HG02642 (cell line): ENCODE measurements around the gene COL24A1.
"Not testable (repeated sequence)": the region's sequence is repeated elsewhere in the genome, so short reads cannot be mapped to it uniquely, and the experiment has no call there.

Experiments
- ATAC-seq: cut with Tn5 transposase; IDR thresholded peaks from one replicate; pipeline ENCODE4 v1.9.1; 2021; ENCODE audit warnings: mild to moderate bottlenecking; ENCODE audit not compliant: unreplicated experiment, poor library complexity

COL24A1 gene

DNA sequence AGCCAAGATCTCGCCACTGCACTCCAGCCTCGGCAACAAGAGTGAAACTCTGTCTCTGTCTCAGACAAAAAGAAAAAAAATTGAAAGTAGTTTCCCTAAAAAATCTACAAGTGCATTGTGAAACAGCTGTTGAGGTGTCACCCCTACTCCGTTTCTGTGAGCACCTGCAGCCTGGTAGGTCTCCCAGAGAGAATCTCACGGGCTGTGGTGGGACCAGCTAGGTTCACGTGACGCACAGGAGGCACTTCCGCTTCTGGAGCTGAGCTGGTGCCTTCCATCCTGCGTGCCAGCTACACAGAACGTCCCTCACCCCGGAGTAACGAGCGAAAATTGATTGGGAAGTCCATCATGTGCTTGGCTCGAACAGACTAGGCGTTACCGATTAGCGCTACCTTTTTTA lies 66.8 kb downstream of the COL24A1 start:
- no peak for ATAC-seq

DNA sequence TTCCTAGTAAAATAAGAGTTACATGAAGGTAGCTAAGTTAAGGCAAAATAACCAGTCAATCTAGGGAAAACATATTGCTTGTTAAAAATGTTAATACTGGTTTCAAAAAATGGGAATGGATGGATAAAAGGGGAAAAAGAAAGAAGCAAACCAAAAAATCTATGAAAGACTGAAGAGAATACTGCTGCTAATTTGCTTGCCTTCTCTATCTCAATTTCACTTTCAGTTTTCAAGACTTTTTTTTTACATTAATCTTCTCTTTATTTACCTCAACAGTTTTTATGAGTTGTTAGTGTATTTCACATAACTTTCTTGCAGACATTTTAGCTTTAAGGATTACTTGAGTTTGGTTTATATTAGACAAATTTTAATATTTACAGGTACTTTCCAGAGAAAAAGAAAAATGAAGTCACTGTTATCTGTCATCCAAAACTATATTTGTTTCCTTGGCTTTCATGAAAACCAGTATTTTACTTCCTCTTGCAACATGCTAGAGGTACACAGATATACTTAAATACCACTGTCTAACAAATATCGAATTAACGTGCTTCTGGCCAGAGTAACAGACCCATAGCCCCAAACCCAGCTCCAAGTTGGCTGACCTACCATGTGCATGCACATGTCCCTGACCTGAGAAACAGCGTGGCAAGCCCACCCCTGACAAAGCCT lies 70.7 kb downstream of the COL24A1 start:
- ATAC-seq: no peak

DNA sequence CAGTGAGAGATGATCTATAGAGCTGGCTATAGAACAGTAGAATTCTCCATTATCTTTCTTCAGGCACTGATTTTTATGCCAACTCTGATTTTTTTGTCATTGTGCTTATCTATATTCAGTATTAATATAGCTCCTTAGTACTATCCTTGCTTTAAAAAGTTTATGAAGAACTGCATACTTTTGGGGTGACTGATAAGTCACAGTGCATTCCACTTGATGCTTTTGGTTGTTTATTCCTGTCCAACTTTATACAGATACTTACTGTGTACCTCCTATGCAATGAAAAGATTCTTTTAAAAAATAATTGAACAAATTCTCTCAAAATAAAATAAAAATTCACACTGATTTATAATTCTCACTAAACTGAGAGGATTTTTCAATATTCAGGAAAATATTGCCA lies 71.6 kb downstream of the COL24A1 start:
- no peak for ATAC-seq

DNA sequence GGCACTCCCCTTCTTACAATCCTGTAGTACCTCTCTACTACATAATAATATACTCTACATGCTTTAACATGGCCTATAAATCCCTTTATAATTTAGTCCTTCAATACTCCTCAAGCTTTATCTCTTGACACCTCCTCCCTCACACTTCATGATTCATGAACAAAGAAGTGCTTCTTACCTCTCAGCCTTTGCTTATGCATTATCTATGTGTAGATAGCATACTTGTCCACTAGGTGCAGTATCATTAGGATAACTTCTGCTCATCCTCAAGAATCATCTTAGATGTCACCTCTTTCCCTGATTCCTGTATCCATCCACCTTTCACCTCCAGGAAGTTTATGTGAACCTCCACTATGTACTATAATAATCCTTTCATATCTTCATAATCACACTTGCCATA lies 74.4 kb downstream of the COL24A1 start:
- ATAC-seq: no peak

DNA sequence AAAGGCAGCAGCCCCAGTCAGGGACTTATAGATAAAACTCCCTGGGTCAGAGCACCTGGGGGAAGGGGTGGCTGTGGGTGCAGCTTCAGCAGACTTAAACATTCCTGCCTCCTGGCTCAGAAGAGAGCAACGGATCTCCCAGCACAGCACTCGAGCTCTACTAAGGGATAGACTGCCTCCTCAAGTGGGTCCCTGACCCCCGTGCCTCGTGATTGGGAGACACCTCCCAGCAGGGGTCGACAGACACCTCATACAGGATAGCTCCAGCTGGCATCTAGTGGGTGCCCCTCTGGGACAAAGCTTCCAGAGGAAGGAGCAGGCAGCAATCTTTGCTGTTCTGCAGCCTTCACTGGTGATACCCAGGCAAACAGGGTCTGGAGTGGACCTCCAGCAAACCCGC lies 84.1 kb downstream of the COL24A1 start:
- not testable (repeated sequence) for ATAC-seq

DNA sequence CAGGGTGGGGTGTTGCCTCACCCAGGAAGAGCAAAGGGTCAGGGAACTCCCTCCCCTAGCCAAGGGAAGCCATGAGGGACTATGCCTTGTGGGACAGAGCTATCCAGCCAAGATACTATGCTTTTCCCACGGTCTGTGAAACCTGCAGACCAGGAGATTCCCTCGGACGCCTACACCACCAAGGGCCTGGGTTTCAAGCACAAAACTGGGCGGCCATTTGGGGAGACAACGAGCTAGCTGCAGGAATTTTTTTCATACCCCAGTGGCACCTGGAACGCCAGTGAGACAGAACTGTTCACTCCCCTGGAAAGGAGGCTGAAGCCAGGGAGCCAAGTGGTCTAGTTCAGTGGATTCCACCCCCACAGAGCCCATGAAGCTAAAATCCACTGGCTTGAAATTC lies 84.7 kb downstream of the COL24A1 start:
- ATAC-seq: not testable (repeated sequence)

DNA sequence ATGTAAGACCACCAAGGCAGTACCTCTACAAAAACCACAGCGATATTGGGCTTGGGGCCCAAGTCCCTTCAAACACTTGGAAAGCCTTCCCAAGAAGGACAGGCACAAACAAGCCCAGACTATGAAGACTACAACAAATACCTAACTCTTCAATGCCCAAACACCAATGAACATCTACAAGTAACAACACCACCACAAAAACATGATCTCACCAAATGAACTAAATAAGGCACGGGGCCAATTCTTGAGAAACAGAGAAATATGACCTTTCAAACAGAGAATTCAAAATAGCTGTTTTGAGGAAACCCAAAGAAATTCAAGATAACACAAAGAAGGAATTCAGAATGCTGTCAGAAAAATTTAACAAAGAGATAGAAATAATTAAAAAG lies 86.8 kb downstream of the COL24A1 start:
- ATAC-seq: no peak

DNA sequence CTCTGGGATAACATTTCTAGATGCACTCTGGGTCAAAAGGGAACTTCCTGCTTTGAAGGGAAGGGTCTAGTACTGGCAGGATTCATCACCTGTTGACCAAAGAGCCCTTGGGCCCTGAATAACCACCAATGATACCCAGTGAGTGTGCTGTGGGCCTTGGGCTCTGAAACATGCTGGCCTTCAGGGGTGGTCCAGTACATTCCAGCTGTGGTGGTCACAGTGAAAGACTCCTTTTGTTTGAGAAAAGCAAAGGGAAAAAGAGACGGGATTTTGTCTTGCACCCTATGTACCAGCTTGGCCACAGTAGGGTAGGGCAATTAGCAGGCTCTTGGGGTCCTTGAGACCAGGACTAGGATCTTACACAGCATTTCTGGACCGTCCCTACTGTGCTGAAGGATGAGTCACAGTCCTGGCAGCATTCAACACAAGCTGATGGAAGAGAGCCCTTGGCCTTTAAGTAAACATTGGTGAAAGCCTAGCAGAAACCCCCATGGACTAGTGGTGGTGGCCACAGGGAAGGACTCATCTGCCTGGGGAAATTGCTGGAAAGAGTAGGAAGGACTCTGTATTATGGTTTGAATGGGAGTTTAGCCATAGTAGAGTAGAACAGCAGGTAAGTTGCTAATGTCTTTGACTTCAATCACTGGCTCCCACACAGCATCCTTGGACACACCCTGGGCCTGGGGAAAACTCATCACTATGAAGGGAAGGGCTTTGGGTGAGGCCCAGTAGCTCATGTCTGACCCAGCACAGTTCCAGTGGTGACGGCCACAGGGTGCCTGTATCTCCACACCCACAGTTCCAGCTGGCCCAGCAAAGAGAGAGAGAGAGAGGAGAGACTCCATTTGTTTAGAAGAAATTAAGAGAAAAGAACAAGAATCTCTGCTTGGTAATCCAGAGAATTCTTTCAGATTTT lies 87.5 kb downstream of the COL24A1 start:
- no peak for ATAC-seq

DNA sequence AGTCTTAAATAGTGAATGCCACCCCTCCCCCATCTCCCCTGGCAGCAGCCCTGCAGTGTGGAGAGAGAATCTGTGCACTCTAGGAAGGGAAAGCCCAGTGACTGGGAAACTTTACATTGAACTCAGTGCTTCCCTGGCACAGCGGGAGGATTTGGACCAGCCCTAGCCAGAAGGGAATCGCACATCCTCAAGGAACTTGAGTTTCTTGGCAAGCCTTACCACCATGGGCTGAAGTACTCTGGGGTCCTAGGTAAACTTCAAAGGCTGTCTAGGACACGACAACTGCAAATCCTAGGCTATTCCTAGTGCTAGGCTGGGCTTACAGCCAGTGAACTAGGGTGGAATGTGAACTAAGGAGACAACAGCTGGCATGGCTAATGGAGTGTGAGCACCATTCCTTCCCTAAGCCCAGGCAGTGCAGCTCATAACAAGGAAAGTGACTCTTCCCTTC lies 88.3 kb downstream of the COL24A1 start:
- ATAC-seq: no peak

DNA sequence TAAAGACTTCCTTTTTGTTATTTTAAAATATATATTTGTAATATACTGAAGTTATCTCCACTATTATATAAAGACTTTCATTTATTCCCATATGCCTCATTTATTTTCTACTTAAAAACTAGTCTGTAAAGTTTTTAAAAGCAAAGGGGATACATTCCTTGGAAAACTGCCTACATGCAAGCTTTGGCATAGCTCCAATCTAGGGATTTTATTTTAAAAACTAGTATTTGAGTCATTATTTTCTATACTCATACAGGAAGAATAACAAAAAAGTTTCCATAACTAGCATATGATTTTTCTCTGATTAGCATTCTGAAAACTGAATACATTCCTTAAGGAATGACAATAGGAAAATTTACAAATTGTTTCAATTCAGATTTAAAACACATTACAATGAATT lies 88.9 kb downstream of the COL24A1 start:
- ATAC-seq: no peak

DNA sequence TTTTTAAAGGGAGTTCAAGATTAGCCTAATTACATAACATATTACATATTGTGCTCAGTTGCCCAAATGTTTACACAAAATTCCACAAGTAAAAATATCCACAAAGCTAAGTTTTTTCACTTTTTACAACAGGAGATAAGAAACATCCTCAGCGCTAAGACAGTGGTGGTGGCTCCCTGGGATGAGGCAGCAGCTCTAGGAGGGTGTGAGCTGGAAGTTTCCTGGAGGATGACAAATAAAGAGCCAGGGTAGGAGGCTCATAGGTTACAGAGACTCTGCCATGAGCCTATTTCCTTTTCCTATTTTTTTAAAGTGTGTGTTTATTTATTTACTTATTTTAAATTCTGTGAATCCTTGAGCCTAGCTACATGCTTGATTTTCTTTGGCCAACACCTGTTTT lies 91.7 kb downstream of the COL24A1 start:
- ATAC-seq: no peak

DNA sequence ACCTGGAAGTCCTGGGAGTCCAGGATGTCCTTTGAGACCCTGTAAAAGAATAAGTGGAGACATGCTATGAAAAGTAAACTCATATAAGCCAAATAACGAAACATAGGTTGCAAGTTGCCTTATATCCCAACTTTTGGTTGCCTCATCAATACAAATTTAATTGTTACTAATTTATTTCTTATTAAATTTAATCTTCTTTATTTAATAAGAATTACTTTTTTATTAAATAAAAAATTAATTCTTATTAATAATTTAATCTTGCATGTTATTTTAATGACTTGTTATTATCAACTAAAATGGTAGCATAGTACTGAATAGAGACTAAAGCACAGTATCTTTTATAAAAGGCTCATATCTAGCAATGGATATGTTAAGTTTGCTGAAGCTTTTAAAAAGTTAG lies 92.9 kb downstream of the COL24A1 start:
- no peak for ATAC-seq

DNA sequence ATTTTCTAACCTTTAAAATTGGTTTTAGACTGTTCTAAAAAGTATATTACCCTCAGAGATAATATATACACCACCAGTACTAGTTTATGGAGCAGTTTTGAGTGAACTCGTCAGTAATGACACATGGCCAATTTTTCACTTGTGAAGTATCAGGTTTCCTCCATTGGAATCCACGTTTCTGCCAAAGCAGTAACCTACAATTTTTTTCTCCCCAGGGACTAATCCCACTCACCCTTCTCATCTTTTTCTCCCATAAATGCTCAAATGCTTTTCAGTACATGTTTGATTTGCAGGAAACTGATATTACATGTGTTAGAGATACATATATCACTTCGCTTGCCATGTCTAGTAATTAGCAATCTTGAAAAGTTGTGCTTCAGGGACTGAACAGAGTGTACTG lies 94.1 kb downstream of the COL24A1 start:
- no peak for ATAC-seq

DNA sequence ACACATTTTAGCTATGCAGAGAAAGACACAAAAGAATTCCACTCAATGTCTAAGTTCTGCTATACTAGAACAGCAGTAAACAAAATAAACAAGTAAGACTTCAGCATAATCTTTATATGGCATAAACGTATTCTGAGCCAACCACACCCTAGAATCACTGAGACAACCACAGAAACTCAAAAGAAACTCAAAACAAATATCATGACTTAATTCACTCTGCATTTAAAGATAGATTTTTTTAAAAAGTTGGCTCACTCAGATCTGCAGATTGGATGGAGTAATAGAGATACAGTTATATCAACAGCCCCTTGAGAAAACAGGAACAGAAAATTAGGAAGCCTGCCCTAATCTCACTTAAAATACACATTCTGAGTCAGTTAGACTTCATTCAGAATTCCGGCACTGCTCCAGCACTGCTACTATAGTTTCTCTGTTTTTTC lies 95.0 kb downstream of the COL24A1 start:
- ATAC-seq: no peak

DNA sequence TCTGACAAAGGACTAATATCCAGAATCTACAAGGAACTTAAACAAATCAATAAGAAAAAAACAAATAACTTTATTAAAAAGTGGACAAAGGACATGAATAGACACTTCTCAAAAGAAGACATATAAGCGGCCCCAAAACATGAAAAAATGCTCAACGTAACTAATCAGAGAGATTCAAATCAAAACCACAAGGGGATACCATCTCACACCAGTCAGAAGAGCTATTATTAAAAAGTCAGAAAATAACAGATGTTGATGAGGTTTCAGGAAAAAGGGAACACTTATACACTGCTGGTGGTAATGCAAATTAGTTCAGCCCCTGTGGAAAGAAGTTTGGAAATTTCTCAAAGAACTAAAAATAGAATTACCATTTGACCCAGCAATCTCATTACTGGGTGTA lies 102.2 kb downstream of the COL24A1 start:
- no peak for ATAC-seq

DNA sequence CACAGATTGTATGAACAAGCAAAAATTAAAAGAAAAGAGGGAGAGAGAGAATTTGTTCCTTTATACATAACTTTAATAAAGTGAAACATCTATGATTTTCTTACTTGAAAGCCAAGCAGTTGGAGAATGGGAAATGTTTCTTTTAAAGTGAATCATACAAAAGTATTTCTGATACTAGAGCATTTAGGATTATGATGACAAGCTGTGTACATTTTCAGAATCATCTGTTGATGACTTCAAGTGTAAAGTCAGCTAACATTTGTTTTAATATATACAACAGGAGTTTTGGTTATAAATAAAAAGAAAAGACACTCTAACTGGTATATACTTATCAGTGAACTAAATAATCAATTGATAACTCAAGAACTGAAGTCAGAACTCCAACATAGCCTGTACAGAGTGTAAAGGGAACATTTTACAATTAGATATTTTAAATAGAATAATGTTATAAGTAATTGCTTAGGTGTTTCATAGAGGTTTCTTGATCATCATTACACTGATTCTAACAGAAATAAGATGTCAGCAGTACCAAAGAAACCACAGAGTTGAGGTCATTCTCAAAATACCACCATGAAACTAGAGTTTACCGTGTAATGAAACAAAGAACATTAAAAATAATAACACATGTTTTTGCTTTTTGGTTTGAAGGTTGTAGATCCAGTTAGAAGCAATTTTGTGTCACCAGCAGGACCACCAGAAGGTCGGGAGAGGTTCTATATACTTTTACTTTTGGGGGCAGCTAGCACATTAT lies 103.4 kb downstream of the COL24A1 start:
- ATAC-seq: no peak

DNA sequence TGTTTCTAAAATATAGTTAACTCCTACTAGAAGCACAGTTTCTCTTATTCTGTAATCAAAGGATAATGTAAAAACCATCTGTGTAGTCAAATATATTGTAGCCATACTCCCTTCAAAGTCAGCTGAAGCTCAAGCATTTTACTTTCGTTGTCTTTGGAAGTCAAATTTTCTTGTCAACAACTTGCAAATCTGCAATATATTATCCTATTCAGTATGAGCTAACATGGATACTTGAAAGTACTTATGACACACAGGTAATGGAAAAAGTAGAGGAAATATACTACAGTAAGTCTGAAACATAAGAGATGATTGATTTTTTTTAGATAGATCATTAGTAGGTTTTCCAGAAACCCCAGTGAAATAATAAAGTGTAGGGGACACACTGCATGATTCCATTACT lies 121.5 kb downstream of the COL24A1 start:
- no peak for ATAC-seq

DNA sequence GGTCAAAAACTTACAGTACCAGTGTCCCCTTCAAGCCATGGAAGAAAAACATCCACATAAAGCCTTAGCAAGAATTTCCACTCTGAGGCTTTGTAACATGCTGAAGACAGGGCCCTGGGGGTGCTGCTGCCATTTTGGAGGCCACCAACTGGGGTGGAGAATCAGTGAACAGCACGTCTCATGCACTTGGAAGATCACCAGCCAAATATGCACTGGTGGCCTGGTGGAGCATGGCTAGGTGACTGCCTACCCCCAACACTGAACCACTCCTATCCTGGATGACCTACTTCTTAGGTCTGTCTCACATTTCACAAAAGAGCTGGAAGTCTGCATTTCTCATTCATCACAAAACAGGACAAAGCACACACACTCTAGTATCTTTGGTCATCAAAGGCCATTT lies 126.4 kb downstream of the COL24A1 start:
- ATAC-seq: no peak

DNA sequence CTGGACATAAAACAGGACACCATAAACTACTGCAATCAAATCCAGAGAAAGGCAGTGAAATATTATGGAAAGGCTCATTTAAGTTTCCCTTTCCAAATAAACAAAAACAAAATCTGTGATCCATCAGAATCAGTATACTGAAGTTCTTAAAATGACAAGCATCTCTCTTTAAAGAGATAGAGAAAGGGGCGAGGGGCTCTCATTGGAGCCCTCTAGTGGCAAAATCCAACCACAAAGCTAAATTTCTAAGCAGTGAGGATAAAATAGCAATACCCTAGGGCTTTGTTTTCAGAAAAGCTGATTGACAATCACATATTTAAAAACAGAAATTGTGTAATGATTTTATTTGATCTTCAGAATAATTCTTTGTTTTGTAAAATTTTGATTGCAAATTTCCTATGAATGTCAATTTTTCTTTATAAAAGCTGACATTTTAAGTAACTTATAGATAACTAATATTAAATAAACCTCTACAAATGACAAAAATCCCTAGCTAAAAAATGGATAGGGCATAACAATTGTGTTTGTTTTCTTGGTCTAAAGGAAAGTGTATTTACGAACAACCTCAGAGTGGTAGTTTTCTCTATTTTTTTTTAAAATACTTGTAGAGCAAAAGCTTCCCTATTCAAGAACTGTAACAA lies 138.2 kb downstream of the COL24A1 start:
- ATAC-seq: no peak

DNA sequence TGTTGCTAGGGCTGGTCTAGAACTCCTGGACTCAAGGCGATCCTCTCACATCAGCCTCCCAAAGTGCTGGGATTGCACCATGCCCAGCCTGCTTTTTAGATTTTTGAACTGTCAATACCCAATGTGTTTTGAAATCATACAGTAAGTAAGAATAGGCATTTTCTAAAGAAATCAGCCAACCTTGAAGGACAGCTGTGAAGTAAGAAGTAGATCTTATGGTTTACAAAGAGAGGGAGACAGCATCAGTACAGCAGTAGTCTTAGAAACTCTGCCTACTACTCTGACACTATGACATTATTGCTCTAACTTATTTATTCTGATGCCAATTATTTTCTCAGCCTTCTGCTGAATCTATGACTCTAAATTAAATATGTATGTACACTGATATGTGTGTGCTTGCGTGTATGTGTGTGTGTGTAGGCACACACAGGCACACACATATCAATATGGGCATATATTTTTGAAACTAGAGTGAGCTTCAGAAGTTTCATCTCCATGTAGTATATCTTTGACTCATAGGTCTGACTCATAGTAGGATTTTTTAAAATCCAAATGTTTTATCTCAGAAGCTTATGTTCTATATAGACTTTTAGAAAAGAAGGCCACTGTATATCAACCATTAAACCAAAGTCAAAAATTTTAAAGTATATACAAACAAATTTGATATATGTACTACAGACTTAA lies 140.4 kb downstream of the COL24A1 start:
- peak; percentile 64 for ATAC-seq
